Adrenal gland (tissue), 5 donors: Measurements from ENCODE around the gene BCL2.

Experiments
- CTCF ChIP-seq, 6 experiments: fragments of 450-650 bp in 4 of 6; fragments of 200-600 bp in 2 of 6; sonication (generic) in 1 of 6; IDR thresholded peaks; 1 replicate in 5 of 6; 2 replicates in 1 of 6; pipeline versions ENCODE4 v1.5.1 to v1.8.0; 2016 to 2021; ENCODE audit warnings: antibody characterized with exemption in 6 of 6, mild to moderate bottlenecking in 2 of 6, moderate library complexity in 1 of 6
- POLR2A ChIP-seq, 2 donors: fragments of 450-650 bp; IDR thresholded peaks; one replicate each; pipeline ENCODE4 v1.6.1; 2017; ENCODE audit warnings: antibody characterized with exemption in 2 of 2, mild to moderate bottlenecking in 2 of 2, moderate library complexity in 1 of 2
- donor health status: DM: no; HTN: no; CAD: no.

- TF ChIP-seq CTCF (IDR thresholded peaks at IDR 0.05) (no peak), POLR2A (IDR thresholded peaks at IDR 0.05) (no peak)
Measured at GRCh38 chr18:63182310-63182772, 137.2 kb downstream of the BCL2 start.
